Measurements from ENCODE around the gene TP53I3.
A peak's percentile ranks its signal among the peaks of the same experiment; 100 is the strongest.

The TP53I3 gene

DNA sequence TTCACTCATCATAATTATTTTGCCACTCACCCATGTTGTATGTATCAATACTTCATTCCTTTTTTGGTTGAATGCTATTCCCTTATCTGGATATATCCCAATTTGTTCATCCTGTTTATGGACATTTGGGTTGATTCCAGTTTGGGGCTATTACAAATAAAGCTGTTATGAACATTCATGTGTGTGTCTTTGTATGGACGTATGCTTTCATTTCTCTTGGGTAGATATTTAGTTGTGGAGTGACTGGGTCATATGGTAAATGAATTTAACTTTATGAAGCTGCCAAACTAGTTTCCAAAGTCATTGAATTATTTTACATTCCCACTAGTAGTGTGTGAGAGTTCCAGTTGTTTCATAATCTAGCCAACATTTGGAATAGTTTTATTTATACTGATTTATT is 41.3 kb upstream of the TP53I3 start:
- TF ChIP-seq BACH2 (CRISPR knock-in tag; IDR thresholded peaks at IDR 0.05; ENCODE audit: borderline replicate concordance) = no peak
- no peak for ATAC-seq

DNA sequence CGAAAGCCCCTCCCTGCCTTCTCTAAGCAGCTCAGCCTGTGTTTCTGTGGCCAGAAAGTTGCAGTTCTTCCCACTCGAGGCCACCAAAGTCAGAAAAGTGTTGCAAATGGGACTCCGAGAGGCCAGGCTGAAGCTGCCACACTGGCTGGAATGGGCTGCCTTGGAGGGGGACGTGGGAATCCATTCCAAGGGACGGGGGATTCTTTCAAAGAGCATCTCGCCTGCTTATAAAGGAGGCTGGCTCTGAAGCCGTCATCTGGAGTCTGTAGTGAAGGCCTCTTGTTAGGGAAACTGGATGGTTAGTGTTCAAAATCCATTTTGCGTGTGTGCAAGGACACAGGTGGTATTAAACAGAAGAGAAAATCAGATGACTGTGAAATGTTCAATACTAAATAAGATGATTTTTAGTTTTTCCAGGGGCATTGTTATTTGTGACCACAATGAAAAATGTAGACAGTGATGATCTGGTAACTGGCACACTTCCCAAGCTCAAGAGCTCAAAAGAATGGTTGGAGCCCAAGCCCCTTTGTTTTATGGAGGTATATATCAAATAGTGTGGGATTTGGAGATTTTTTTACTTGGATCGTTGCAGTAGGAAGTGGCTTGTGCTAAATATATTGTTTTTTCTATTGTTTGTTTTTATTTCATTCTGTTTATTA is 39.4 kb upstream of the TP53I3 start:
- peak; percentile 5 for ATAC-seq
- TF ChIP-seq TCF4 (CRISPR knock-in tag; IDR thresholded peaks at IDR 0.05; ENCODE audit: borderline replicate concordance) = no peak
- TF ChIP-seq ZNF565 (CRISPR knock-in tag; conservative IDR thresholded peaks at IDR 0.05; ENCODE audit: low read depth) = no peak
- TF ChIP-seq CSDC2 (CRISPR knock-in tag; IDR thresholded peaks at IDR 0.05) = no peak
- no peak for TF ChIP-seq GLIS3 (CRISPR knock-in tag; IDR thresholded peaks at IDR 0.05)
- no peak for TF ChIP-seq ZNF70 (CRISPR knock-in tag; IDR thresholded peaks at IDR 0.05)
- TF ChIP-seq ESRRG (CRISPR knock-in tag; IDR thresholded peaks at IDR 0.05) = no peak
- TF ChIP-seq OSR1 (CRISPR knock-in tag; IDR thresholded peaks at IDR 0.05) = no peak
- TF ChIP-seq ZFP3 (CRISPR knock-in tag; IDR thresholded peaks at IDR 0.05) = no peak
- TF ChIP-seq PATZ1 (CRISPR knock-in tag; IDR thresholded peaks at IDR 0.05; ENCODE audit: borderline replicate concordance) = no peak
- TF ChIP-seq CSRNP3 (CRISPR knock-in tag; IDR thresholded peaks at IDR 0.05) = no peak
- no peak for TF ChIP-seq SNAI2 (CRISPR knock-in tag; IDR thresholded peaks at IDR 0.05)
- no peak for TF ChIP-seq ZC3H10 (CRISPR knock-in tag; IDR thresholded peaks at IDR 0.05)
- no peak for TF ChIP-seq RARB (CRISPR knock-in tag; IDR thresholded peaks at IDR 0.05)
- no peak; the same call in 1 of the 2 replicates for TF ChIP-seq TSHZ2 (CRISPR knock-in tag; IDR thresholded peaks at IDR 0.05)
- TF ChIP-seq ZFP30 (CRISPR knock-in tag; IDR thresholded peaks at IDR 0.05) = no peak
- no peak for TF ChIP-seq ZNF8 (CRISPR knock-in tag; IDR thresholded peaks at IDR 0.05)
- TF ChIP-seq ISL1 (CRISPR knock-in tag; IDR thresholded peaks at IDR 0.05) = no peak
- TF ChIP-seq, protein P1, sequence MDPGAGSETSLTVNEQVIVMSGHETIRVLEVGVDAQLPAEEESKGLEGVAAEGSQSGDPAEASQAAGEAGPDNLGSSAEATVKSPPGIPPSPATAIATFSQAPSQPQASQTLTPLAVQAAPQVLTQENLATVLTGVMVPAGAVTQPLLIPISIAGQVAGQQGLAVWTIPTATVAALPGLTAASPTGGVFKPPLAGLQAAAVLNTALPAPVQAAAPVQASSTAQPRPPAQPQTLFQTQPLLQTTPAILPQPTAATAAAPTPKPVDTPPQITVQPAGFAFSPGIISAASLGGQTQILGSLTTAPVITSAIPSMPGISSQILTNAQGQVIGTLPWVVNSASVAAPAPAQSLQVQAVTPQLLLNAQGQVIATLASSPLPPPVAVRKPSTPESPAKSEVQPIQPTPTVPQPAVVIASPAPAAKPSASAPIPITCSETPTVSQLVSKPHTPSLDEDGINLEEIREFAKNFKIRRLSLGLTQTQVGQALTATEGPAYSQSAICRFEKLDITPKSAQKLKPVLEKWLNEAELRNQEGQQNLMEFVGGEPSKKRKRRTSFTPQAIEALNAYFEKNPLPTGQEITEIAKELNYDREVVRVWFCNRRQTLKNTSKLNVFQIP (CRISPR knock-in tag; IDR thresholded peaks at IDR 0.05; ENCODE audit: borderline replicate concordance, low read depth) = no peak
- TF ChIP-seq, protein P2, sequence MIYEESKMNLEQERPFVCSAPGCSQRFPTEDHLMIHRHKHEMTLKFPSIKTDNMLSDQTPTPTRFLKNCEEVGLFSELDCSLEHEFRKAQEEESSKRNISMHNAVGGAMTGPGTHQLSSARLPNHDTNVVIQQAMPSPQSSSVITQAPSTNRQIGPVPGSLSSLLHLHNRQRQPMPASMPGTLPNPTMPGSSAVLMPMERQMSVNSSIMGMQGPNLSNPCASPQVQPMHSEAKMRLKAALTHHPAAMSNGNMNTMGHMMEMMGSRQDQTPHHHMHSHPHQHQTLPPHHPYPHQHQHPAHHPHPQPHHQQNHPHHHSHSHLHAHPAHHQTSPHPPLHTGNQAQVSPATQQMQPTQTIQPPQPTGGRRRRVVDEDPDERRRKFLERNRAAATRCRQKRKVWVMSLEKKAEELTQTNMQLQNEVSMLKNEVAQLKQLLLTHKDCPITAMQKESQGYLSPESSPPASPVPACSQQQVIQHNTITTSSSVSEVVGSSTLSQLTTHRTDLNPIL (CRISPR knock-in tag; IDR thresholded peaks at IDR 0.05; ENCODE audit: low read depth) = no peak
- no peak for TF ChIP-seq TOX (CRISPR knock-in tag; IDR thresholded peaks at IDR 0.05; ENCODE audit: borderline replicate concordance)

GRCh38 chr2:24123195-24123921 is 38.7 kb upstream of the TP53I3 start, which contains the start of the genes FAM228B and PFN4:
FAM228B (plus strand) TSS chr2:24123469; CDS start chr2:24124362, 893 bp downstream.
PFN4 (minus strand) TSS chr2:24123334; CDS start chr2:24122535, 799 bp downstream.
- peak; percentile 84 for ATAC-seq
- TF ChIP-seq PATZ1 (CRISPR knock-in tag; IDR thresholded peaks at IDR 0.05; ENCODE audit: borderline replicate concordance) = no peak
- no peak for TF ChIP-seq CSDC2 (CRISPR knock-in tag; IDR thresholded peaks at IDR 0.05)
- no peak for TF ChIP-seq CSRNP3 (CRISPR knock-in tag; IDR thresholded peaks at IDR 0.05)
- TF ChIP-seq ARNTL (CRISPR knock-in tag; IDR thresholded peaks at IDR 0.05; ENCODE audit: borderline replicate concordance, low read depth) = no peak
- no peak for TF ChIP-seq TOX (CRISPR knock-in tag; IDR thresholded peaks at IDR 0.05; ENCODE audit: borderline replicate concordance)
- no peak for TF ChIP-seq ZC3H10 (CRISPR knock-in tag; IDR thresholded peaks at IDR 0.05)
- TF ChIP-seq OSR1 (CRISPR knock-in tag; IDR thresholded peaks at IDR 0.05) = no peak
- TF ChIP-seq, protein P1 (CRISPR knock-in tag; IDR thresholded peaks at IDR 0.05; ENCODE audit: borderline replicate concordance, low read depth) = no peak
- 0 out of 2 replicates have a peak, but pooled peaks have one; percentile 49 for TF ChIP-seq BACH2 (CRISPR knock-in tag; IDR thresholded peaks at IDR 0.05; ENCODE audit: borderline replicate concordance)
